A673 (cell line): Measurements from ENCODE around the gene RPTOR. TPM values are rescaled to one million over a fixed set of nuclear protein-coding genes. Genes with fewer than 3 reads are reported as not detected.

Experiments used
- BruUV-seq: library from RNA; stranded (reverse); fragments of 400-500 nt; replicated peaks from 2 replicates; lab custom pipeline; 2021; lab: Mats Ljungman, UMichigan
- CTCF ChIA-PET: fragments of 300-600 bp; sonication (Branson Sonifier 250); formaldehyde crosslinking; loops from one replicate; lab custom pipeline; 2022; ENCODE audit warnings: antibody characterized with exemption; lab: Charles Lee
- POLR2A ChIA-PET: fragments of 300-600 bp; sonication (Branson Sonifier 250); formaldehyde crosslinking; loops from one replicate; lab custom pipeline; 2022; ENCODE audit warnings: antibody characterized with exemption; ENCODE audit not compliant: low non-redundant PET; lab: Charles Lee
- DNase-seq: peaks from one replicate; pipeline ENCODE4 v3.0.0-alpha.2; 2015; ENCODE audit warnings: low spot score
- H3K27ac ChIP-seq: fragments of 200-600 bp; sonication (generic); 2 replicates; pipeline ENCODE4 v1.5.1; 2016; ENCODE audit warnings: mixed run types, low read depth, mild to moderate bottlenecking, mixed read lengths, antibody characterized with exemption, low read length; ENCODE audit not compliant: poor library complexity, severe bottlenecking
- H3K27me3 ChIP-seq: fragments of 200-600 bp; sonication (generic); replicated peaks from 2 replicates; pipeline ENCODE4 v1.6.1; 2017; ENCODE audit warnings: mixed run types, low read depth, mild to moderate bottlenecking, mixed read lengths, antibody characterized with exemption, low read length; ENCODE audit not compliant: insufficient read depth, poor library complexity
- H3K36me3 ChIP-seq: fragments of 200-600 bp; sonication (generic); 2 replicates; pipeline ENCODE4 v1.6.1; 2016; ENCODE audit warnings: mixed run types, mild to moderate bottlenecking, mixed read lengths, antibody characterized with exemption, low read length; ENCODE audit not compliant: insufficient read depth, poor library complexity, severe bottlenecking
- H3K4me1 ChIP-seq: fragments of 200-600 bp; sonication (generic); 2 replicates; pipeline ENCODE4 v1.6.1; 2017; ENCODE audit warnings: mixed run types, mild to moderate bottlenecking, mixed read lengths, antibody characterized with exemption, low read length; ENCODE audit not compliant: insufficient read depth, poor library complexity, severe bottlenecking
- H3K4me3 ChIP-seq: fragments of 200-600 bp; sonication (generic); 2 replicates; pipeline ENCODE4 v1.5.1; 2016; ENCODE audit warnings: low read depth, mixed run types, mild to moderate bottlenecking, mixed read lengths, low read length; ENCODE audit not compliant: poor library complexity, severe bottlenecking
- H3K9me3 ChIP-seq: fragments of 200-600 bp; sonication (generic); 2 replicates; pipeline ENCODE4 v1.6.1; 2016; ENCODE audit warnings: mixed run types, low read depth, mild to moderate bottlenecking, mixed read lengths, antibody characterized with exemption, low read length; ENCODE audit not compliant: poor library complexity, severe bottlenecking
- EZH2 ChIP-seq: fragments of 200-600 bp; sonication (generic); IDR thresholded peaks from 2 replicates; pipeline ENCODE4 v1.6.1; 2017; ENCODE audit warnings: borderline replicate concordance, low read depth, mild to moderate bottlenecking, mixed read lengths, antibody characterized with exemption, low read length; ENCODE audit not compliant: poor library complexity, severe bottlenecking
- intact Hi-C: fragments of 100-400 bp; cut with micrococcal nuclease; formaldehyde crosslinking; loops from one replicate; pipeline ENCODE4 v1.10.0; 2022; ENCODE audit not compliant: unreplicated experiment
- total RNA-seq: library from RNA; stranded (reverse); gene quantifications from 2 replicates; pipeline ENCODE4 v1.2.3, GENCODE V29; 2021
- TF ChIP-seq, protein P1 (sequence below): fragments of 300-800, 200-600 bp; sonication (generic); conservative IDR thresholded peaks from 2 replicates; pipeline ENCODE4 v1.5.1; 2017; ENCODE audit warnings: low read depth, mild to moderate bottlenecking, antibody characterized with exemption, low read length, moderate library complexity, mixed read lengths

Gene RPTOR
- total RNA-seq, 1 experiment from 2014 or later = 55.2 TPM

DNA sequence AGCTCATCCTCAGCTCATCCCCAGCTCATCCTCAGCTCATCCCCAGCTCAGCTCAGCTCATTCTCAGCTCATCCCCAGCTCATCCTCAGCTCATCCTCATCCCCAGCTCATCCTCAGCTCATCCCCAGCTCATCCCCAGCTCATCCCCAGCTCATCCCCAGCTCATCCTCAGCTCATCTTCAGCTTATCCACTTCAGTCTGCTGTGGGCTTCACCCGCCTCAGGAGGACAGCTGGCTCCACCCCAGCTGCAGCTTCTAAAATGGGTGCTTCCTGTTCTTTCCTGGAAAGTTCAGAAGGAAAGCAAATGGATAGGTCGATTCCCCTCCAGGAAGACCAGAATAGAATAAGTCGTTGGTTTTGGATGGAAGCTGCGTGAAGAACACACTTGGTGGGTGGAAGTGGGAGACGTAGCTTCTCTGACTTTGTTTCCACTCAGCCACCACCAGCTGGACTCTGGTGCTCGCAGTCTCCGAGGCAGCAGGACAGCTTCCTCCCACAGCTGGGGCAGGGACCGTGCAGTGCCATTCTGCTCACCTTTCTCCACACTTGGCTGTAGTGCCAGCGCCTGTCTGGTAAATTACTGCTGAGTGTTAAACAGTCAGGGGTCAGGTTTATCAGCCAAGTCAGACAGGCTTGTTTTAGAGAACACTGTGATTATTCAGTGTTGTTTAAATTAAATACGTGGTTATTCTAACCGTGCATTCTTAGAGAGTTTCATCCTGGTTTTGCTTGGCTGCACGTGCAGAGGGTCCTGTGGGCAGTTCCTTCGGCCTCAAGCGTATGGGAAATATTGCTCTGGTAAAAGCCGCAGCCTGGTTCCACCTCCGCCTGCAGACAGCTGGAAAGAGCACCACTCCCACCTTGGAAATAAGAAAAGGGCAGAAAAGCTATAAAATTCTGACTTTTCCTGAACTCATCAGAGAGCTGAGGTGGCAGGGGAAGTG lies 386.0 kb downstream of the RPTOR start:
- intact Hi-C loops = no loop called here
- ChIA-PET POLR2A (interaction anchor here (0.7 kb wide), 1 partner anchor 15 kb away, joined by 6 read pairs; no protein-coding TSS in a partner anchor), CTCF (interaction anchor here (0.5 to 0.7 kb wide), 3 partner anchors 10 to 246 kb away, joined by 3 to 5 read pairs (median 5); no protein-coding TSS in a partner anchor)
- no peak overlapping the region for H3K4me3 ChIP-seq
- BruUV-seq = no TSS peak
- no peaks in the 10 kb centered on the region for H3K36me3 ChIP-seq
- H3K9me3 ChIP-seq = no peaks in the 10 kb centered on the region
- no peak overlapping the region for H3K27ac ChIP-seq
- peaks cover 5% of the 10 kb centered on the region for H3K4me1 ChIP-seq
- DNase-seq = no peak
- no peak for TF ChIP-seq EZH2
- TF ChIP-seq, protein P1, sequence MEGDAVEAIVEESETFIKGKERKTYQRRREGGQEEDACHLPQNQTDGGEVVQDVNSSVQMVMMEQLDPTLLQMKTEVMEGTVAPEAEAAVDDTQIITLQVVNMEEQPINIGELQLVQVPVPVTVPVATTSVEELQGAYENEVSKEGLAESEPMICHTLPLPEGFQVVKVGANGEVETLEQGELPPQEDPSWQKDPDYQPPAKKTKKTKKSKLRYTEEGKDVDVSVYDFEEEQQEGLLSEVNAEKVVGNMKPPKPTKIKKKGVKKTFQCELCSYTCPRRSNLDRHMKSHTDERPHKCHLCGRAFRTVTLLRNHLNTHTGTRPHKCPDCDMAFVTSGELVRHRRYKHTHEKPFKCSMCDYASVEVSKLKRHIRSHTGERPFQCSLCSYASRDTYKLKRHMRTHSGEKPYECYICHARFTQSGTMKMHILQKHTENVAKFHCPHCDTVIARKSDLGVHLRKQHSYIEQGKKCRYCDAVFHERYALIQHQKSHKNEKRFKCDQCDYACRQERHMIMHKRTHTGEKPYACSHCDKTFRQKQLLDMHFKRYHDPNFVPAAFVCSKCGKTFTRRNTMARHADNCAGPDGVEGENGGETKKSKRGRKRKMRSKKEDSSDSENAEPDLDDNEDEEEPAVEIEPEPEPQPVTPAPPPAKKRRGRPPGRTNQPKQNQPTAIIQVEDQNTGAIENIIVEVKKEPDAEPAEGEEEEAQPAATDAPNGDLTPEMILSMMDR = no peak
- H3K27me3 ChIP-seq = no peaks in the 10 kb centered on the region

DNA sequence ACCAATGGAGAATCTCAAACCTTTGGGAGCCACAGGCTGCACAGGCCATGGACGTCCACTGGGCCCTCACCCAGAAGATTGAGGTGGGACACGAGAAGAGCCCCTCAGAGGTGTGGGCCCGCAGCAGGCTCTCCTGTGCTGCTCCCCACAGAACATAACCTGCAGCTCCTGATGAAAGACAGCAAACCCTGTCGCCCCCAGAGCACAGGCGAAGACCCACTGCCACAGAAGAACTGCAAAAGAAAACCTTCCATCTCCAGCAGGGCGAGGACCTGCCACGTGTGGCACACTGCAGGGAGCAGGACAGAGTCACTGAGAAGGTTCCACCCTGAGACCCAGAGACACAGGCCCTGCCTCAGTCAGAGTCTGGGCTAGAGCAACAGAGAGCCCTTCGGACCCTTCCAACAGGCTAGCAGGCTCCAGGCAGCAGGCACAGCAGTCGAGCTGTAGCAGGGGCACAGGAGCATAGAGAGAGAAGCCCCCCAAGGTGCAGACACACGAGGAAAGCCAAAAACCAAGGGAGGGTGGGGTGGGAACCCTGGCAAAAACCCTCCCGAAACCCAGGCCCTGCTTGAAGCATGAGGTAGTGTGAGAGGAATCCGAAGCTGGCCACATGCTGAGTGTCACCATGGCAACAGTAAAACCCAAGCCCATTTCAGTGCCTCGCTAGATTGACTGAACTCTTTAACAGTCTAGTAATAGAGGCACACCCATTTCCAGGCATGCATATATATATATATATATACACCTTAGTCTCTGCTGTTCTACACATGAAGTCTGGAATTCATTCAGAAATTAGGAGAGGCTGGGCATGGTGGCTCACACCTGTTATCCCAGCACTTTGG lies 387.0 kb downstream of the RPTOR start:
- TF ChIP-seq, protein P1 = no peak
- TF ChIP-seq EZH2 = no peak
- peak; percentile 83 for DNase-seq
- H3K4me1 ChIP-seq = peaks cover 5% of the 10 kb centered on the region
- no peaks in the 10 kb centered on the region for H3K9me3 ChIP-seq
- CTCF ChIA-PET = no interaction called here
- no peak overlapping the region for H3K4me3 ChIP-seq
- POLR2A ChIA-PET = no interaction called here
- H3K27ac ChIP-seq = no peak overlapping the region
- no peaks in the 10 kb centered on the region for H3K27me3 ChIP-seq
- intact Hi-C loops = no loop called here
- H3K36me3 ChIP-seq = no peaks in the 10 kb centered on the region
- BruUV-seq = no TSS peak

DNA sequence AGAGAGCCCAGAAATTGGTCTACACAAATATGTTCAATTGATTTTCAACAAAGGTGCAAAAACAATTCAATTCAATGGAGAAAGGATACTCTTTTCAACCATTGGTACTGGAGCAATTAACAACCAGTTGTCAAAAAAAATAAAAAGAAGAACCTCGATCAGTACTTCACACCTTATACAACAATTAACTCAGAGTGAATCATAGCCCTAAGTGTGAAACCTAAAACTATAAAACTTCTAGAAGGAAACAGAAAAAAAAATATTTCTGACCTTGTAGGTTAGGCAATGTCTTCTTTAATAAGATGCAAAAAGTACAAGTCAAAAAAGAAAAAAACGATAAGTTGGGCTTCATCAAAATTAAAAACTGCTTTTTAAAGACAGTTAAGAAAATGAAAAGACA lies 390.9 kb downstream of the RPTOR start:
- no peaks in the 10 kb centered on the region for H3K27me3 ChIP-seq
- peaks cover 5% of the 10 kb centered on the region for H3K4me1 ChIP-seq
- ChIA-PET CTCF (no interaction called here), POLR2A (no interaction called here)
- BruUV-seq = no TSS peak
- H3K36me3 ChIP-seq = no peaks in the 10 kb centered on the region
- no peak for DNase-seq
- no peak overlapping the region for H3K27ac ChIP-seq
- TF ChIP-seq, protein P1 = no peak
- TF ChIP-seq EZH2 = no peak
- intact Hi-C loops = no loop called here
- H3K4me3 ChIP-seq = no peak overlapping the region
- no peaks in the 10 kb centered on the region for H3K9me3 ChIP-seq
